ENCODE results near the gene TMPRSS9.

TMPRSS9 gene

GRCh38 chr19:2354670-2355069, 5.4 kb upstream of the TMPRSS9 start:
- Histone ChIP-seq H3K4me3 (ENCODE audit: low read length) (no peak overlapping the region), H3K9me3 (ENCODE audit: insufficient read depth, low read length) (no peaks in the 10 kb centered on the region), H3K4me2 (ENCODE audit: low read length) (no peak overlapping the region), H2AFZ (ENCODE audit: low read depth, low read length) (no peak overlapping the region), H3K27me3 (ENCODE audit: low read depth, low read length) (no peaks in the 10 kb centered on the region), H3K36me3 (replicated peaks; ENCODE audit: low read depth, low read length) (peaks cover 12% of the 10 kb centered on the region), H3K27ac (ENCODE audit: low read length) (no peak overlapping the region), H4K20me1 (ENCODE audit: insufficient read depth, low read length) (no peaks in the 10 kb centered on the region), H3K79me2 (ENCODE audit: low read length) (no peaks in the 10 kb centered on the region), H3K9ac (ENCODE audit: low read length) (no peak overlapping the region), H3K4me1 (ENCODE audit: low read length) (no peaks in the 10 kb centered on the region)
- TF ChIP-seq CTCF (IDR thresholded peaks at IDR 0.05; ENCODE audit: low read depth, low read length) (no peak), EZH2phosphoT487 (IDR thresholded peaks at IDR 0.05; ENCODE audit: low read depth) (no peak)

- TF ChIP-seq CTCF (IDR thresholded peaks at IDR 0.05; ENCODE audit: low read depth, low read length) (no peak), EZH2phosphoT487 (IDR thresholded peaks at IDR 0.05; ENCODE audit: low read depth) (no peak)
- Histone ChIP-seq H3K9me3 (ENCODE audit: insufficient read depth, low read length) (no peaks in the 10 kb centered on the region), H3K79me2 (ENCODE audit: low read length) (no peaks in the 10 kb centered on the region), H3K27me3 (ENCODE audit: low read depth, low read length) (no peaks in the 10 kb centered on the region), H3K27ac (ENCODE audit: low read length) (no peak overlapping the region), H4K20me1 (ENCODE audit: insufficient read depth, low read length) (no peaks in the 10 kb centered on the region), H3K9ac (ENCODE audit: low read length) (no peak overlapping the region), H3K4me1 (ENCODE audit: low read length) (no peaks in the 10 kb centered on the region), H2AFZ (ENCODE audit: low read depth, low read length) (no peak overlapping the region), H3K4me2 (ENCODE audit: low read length) (no peak overlapping the region), H3K4me3 (ENCODE audit: low read length) (no peak overlapping the region), H3K36me3 (replicated peaks; ENCODE audit: low read depth, low read length) (peaks cover 12% of the 10 kb centered on the region)
Observed at GRCh38 chr19:2355168-2356035, 4.7 kb upstream of the TMPRSS9 start.

- Histone ChIP-seq H3K79me2 (ENCODE audit: low read length) (no peaks in the 10 kb centered on the region), H4K20me1 (ENCODE audit: insufficient read depth, low read length) (no peaks in the 10 kb centered on the region), H2AFZ (ENCODE audit: low read depth, low read length) (no peak overlapping the region), H3K27ac (ENCODE audit: low read length) (no peak overlapping the region), H3K9me3 (ENCODE audit: insufficient read depth, low read length) (no peaks in the 10 kb centered on the region), H3K27me3 (ENCODE audit: low read depth, low read length) (no peaks in the 10 kb centered on the region), H3K36me3 (replicated peaks; ENCODE audit: low read depth, low read length) (peaks cover 8% of the 10 kb centered on the region), H3K4me2 (ENCODE audit: low read length) (no peak overlapping the region), H3K9ac (ENCODE audit: low read length) (no peak overlapping the region), H3K4me1 (ENCODE audit: low read length) (no peaks in the 10 kb centered on the region), H3K4me3 (ENCODE audit: low read length) (no peak overlapping the region)
- TF ChIP-seq EZH2phosphoT487 (IDR thresholded peaks at IDR 0.05; ENCODE audit: low read depth) (no peak), CTCF (IDR thresholded peaks at IDR 0.05; ENCODE audit: low read depth, low read length) (no peak)
Observed at GRCh38 chr19:2356036-2356646, 3.9 kb upstream of the TMPRSS9 start.

All from OCI-LY3 (cell line).